GM12801 (cell line): ENCODE data around the gene CTSV.

Source experiments
- TF ChIP-seq, protein P1 (sequence below): IDR thresholded peaks from one replicate; pipeline ENCODE4 v1.5.1; 2011; ENCODE audit warnings: control low read depth; ENCODE audit not compliant: insufficient read length; ENCODE audit errors: extremely low read depth

The CTSV gene

DNA sequence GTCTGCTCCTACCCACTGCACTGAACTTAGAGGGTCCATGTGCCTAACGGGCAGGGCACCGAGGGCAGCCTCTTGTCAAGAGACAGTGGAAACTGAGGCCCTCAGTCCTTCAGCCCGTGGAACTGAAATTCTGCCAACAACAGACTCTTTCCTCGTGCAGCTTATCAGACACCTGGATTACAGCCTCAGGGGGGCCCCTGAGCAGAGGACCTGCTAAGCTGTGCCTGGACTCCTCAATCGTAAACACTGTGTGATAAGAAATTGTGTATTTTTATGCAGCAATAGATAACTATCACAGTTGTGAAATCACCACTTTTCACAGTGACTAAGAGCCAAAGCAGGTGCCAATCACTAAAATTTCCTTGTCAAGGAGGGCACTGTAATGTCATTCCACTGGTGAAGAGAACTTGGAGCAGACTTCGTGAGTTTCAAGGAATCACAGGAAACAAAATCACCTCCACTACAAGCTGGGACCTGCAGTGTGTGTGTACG is 33.4 kb upstream of the CTSV start:
- TF ChIP-seq, protein P1, sequence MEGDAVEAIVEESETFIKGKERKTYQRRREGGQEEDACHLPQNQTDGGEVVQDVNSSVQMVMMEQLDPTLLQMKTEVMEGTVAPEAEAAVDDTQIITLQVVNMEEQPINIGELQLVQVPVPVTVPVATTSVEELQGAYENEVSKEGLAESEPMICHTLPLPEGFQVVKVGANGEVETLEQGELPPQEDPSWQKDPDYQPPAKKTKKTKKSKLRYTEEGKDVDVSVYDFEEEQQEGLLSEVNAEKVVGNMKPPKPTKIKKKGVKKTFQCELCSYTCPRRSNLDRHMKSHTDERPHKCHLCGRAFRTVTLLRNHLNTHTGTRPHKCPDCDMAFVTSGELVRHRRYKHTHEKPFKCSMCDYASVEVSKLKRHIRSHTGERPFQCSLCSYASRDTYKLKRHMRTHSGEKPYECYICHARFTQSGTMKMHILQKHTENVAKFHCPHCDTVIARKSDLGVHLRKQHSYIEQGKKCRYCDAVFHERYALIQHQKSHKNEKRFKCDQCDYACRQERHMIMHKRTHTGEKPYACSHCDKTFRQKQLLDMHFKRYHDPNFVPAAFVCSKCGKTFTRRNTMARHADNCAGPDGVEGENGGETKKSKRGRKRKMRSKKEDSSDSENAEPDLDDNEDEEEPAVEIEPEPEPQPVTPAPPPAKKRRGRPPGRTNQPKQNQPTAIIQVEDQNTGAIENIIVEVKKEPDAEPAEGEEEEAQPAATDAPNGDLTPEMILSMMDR = no peak

DNA sequence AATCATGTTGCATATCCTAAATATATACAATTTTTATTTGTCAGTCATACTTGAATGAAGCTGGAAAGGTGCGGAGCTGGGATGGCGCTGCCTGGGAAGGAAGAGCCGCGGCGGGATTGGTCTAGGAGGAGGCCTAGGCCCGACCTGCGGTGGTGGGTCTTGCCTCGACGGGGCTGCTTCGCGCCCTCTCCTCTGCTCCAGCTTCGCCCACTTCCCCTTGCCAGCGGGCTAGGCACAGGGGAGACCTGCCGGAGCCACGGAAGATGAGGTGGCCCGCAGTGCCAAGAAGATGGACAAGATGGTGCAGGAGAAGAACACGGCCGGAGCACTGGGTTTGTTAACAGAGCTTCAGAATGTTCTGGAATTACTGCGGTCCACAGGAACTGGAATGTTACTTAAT is 28.5 kb upstream of the CTSV start:
- TF ChIP-seq, protein P1 = no peak

DNA sequence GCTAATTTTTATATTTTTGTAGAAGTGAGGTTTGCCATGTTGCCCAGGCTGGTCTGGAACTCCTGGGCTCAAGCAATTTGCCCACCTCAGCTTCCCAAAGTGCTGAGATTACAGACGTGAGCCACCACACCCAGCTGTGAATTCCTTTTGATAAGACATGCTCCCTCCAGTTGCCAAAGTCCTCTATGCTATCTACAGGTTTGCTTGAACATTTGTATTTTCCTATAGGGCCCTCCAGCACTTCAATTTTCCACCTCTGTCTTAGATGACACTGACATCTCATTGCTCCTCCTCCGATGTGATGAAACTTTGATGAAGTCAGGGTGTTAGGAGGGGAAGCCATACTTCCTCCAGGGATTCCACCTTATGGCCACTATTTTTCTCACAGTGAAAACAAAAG is 25.2 kb upstream of the CTSV start:
- TF ChIP-seq, protein P1 = no peak

DNA sequence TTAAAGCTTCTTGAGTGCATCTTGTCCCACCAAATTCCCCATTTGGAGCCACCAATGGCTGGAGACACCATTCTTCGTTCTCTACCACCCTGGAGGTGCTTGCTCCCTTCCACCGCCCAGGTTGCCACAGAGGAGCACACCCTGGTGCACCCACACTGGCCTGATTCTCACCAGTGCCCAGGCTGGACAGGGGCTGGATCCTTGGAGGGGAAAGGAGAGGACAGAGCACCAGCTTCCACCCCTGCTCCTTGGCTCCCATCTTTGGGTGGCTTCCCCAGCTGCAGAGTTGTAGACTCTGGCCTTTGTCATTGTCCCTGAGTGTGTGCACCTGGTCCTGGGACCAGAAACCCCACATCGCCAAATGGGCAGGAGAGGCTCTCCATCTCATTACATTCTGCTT is 21.9 kb upstream of the CTSV start:
- TF ChIP-seq, protein P1 = no peak

DNA sequence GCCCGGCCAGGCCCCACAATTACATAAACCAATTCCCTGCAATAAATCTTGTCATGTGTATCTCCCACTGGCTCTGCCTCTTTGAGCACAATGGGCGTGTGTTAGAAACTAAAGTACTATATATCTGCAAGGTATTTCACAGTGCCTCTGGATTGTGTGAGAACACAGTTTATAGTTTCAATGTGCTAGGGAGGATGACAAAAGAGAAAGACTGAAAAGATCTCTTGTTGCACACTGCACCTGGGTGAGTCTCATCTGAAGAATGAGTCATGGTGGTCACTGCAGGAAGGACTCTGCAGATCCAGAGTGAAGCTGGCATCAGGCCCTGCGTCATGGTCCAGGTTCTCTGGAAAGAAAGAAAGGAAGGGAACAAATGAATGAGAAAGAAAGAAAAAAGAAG is 20.7 kb upstream of the CTSV start:
- TF ChIP-seq, protein P1 = no peak

DNA sequence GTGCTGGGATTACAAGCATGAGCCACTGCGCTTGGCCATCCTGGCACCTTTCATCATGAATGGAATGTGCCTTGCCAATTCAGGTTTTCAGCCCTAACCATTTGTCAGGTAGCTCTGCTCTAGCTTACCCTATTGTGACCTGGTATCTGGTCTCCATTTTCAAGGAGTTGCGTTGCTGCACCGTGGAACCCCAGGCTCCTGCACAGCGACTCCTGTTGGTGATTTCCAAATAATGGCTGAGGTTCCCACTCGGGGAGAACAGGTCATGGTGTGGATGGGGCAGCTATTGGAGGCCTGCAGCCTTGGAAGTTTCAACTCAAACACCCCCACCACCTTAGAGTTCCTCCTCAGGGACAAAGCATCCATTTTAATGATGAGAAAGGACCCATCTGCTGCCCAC is 18.7 kb upstream of the CTSV start:
- TF ChIP-seq, protein P1 = no peak

DNA sequence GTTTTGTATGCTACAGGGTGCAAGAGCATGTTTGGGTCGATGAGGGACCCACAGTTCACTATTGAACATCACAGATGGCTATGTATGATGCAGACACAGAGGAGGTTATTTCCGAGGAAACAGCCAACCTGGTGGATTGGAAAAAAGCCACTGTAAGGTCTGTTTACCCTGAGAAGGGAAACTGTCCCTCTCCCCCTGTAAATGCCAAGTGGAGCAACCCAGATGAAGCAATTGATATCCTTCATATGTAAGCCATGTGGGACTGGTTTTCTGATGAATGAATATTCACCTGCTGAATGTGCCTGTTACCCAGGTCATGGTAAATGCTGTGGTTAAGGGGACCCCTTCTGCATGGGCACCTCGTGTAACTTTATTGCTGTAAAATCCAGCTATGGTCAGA is 14.8 kb upstream of the CTSV start:
- TF ChIP-seq, protein P1 = no peak

DNA sequence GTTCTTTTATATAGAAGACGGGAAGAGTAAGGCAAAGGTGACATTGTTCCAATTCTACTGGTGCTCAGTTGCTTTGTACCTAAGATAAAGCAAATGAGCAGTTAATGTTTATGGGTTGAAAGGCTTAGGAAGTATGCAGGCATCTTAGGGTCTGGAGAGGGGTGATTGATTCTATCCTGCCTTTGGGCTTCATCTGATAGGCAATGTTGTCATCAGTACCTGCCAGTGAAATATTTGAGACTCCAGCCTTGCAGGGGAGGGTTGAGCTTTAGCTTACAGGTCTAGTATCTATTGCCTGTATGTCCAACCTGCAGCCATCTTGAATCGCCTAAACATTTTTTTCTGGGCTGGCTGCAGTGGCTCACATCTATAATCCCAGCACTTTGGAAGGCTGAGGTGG is 13.8 kb upstream of the CTSV start:
- TF ChIP-seq, protein P1 = no peak
